Sigmoid colon (tissue), 7 donors: ENCODE results near the gene EBLN2. TPM values are rescaled to one million over a fixed set of nuclear protein-coding genes. Genes with fewer than 3 reads are reported as not detected.

ENCODE experiments used
- DNase-seq: peaks from one replicate; pipeline ENCODE4 v3.0.0-alpha.2; 2019
- H3K27ac ChIP-seq, 4 donors: fragments of 200-600 bp; sonication (generic); one replicate each; pipeline ENCODE4 v1.5.1; 2016 to 2019; ENCODE audit warnings: mild to moderate bottlenecking in 1 of 4
- H3K27me3 ChIP-seq, 3 donors: fragments of 200-600 bp; sonication (generic); one replicate each; pipeline ENCODE4 v1.5.1; 2019; ENCODE audit warnings: mild to moderate bottlenecking in 1 of 3
- H3K36me3 ChIP-seq, 4 donors: fragments of 200-600 bp; sonication (generic); one replicate each; pipeline ENCODE4 v1.5.1; 2016 to 2019
- H3K4me1 ChIP-seq, 4 donors: fragments of 200-600 bp; sonication (generic); one replicate each; pipeline ENCODE4 v1.5.1; 2017 to 2019
- H3K4me3 ChIP-seq, 4 donors: fragments of 200-600 bp; sonication (generic); one replicate each; pipeline ENCODE4 v1.5.1; 2017 to 2019; ENCODE audit warnings: mild to moderate bottlenecking in 2 of 4, moderate library complexity in 1 of 4
- H3K9me3 ChIP-seq, 4 donors: fragments of 200-600 bp in 3 of 4; sonication (generic) in 3 of 4; one replicate each; pipeline versions ENCODE4 v1.5.1 to v1.6.1; 2013 to 2019
- CTCF ChIP-seq, 4 experiments: fragments of 450-650 bp in 3 of 4; fragments of 200-600 bp in 1 of 4; IDR thresholded peaks; one replicate each; pipeline ENCODE4 v1.5.1; 2016 to 2019; ENCODE audit warnings: antibody characterized with exemption in 4 of 4, mild to moderate bottlenecking in 3 of 4, moderate library complexity in 2 of 4
- EP300 ChIP-seq, 4 donors: sonication (generic); formaldehyde crosslinking; IDR thresholded peaks; one replicate each; pipeline ENCODE4 v1.6.1; 2017; ENCODE audit warnings: antibody characterized with exemption in 4 of 4
- POLR2A ChIP-seq, 2 donors: fragments of 450-650 bp; IDR thresholded peaks; one replicate each; pipeline ENCODE4 v1.6.1; 2016; ENCODE audit warnings: antibody characterized with exemption in 2 of 2, mild to moderate bottlenecking in 2 of 2, moderate library complexity in 2 of 2
- POLR2AphosphoS5 ChIP-seq, 4 donors: sonication (generic); formaldehyde crosslinking; IDR thresholded peaks; one replicate each; pipeline ENCODE4 v1.6.1; 2017; ENCODE audit warnings: antibody characterized with exemption in 4 of 4
- WGBS, 2 donors: extraction: QIAGEN DNeasy Blood & Tissue Kit; methylation state at CpG; one replicate each; pipeline ENCODE4 v1.1.7; 2013; 5-methylcytosine and 5-hydroxymethylcytosine counted together
- intact Hi-C: fragments of 100-400 bp; cut with DNase I; formaldehyde crosslinking; loops from one replicate; pipeline ENCODE4 v1.15.1; 2023
- polyA plus RNA-seq, 3 donors: library from polyadenylated mRNA; stranded (reverse); fragments of 200-250 nt; gene quantifications; one replicate each; pipeline ENCODE4 v1.2.3, GENCODE V29; 2013
- total RNA-seq, 4 donors: library from RNA; depleted of rRNA; stranded (reverse); fragments of >200 nt; gene quantifications; one replicate each; pipeline ENCODE4 v1.1.0, GENCODE V29; 2016
- donor health status: healthy with polysubstance abuse.
- donor health status: Bipolar disorder and iron deficiency.
- donor health status: healthy.

The EBLN2 gene
- total and polyA plus RNA-seq, 7 donors: 1.1 to 14.7 (median 4.8) TPM; not detected in 2

- no peaks in the 10 kb centered on the region for H3K27me3 ChIP-seq
- H3K36me3 ChIP-seq: no peaks in the 10 kb centered on the region
- H3K27ac ChIP-seq: no peak overlapping the region
- peaks cover 0 to 63% (median 38%) of the 10 kb centered on the region in 4 donors for H3K4me1 ChIP-seq
- TF ChIP-seq EP300 (IDR thresholded peaks at IDR 0.05) (no peak), POLR2AphosphoS5 (IDR thresholded peaks at IDR 0.05) (no peak), CTCF (IDR thresholded peaks at IDR 0.05) (no peak), POLR2A (IDR thresholded peaks at IDR 0.05) (no peak)
- H3K4me3 ChIP-seq: no peak overlapping the region
- intact Hi-C loops: no loop called here
- 97 to 98% methylated on average over 1 of the region's 1 CpG for WGBS, 2 donors
- no peak for DNase-seq
- no peaks in the 10 kb centered on the region for H3K9me3 ChIP-seq
These were observed 31.3 kb upstream of the EBLN2 start for GRCh38 chr3:73030073-73030597.

GRCh38 chr3:73031573-73032103 is 29.8 kb upstream of the EBLN2 start:
- TF ChIP-seq POLR2AphosphoS5 (IDR thresholded peaks at IDR 0.05) (no peak), POLR2A (IDR thresholded peaks at IDR 0.05) (no peak), EP300 (IDR thresholded peaks at IDR 0.05) (no peak), CTCF (IDR thresholded peaks at IDR 0.05) (no peak)
- peaks cover 0 to 63% (median 38%) of the 10 kb centered on the region in 4 donors for H3K4me1 ChIP-seq
- WGBS, 2 donors: 44 to 58% methylated on average over 2 of the region's 2 CpGs
- H3K4me3 ChIP-seq: no peak overlapping the region
- H3K27ac ChIP-seq: no peak overlapping the region
- H3K27me3 ChIP-seq: no peaks in the 10 kb centered on the region
- intact Hi-C loops: no loop called here
- H3K36me3 ChIP-seq: no peaks in the 10 kb centered on the region
- H3K9me3 ChIP-seq: no peaks in the 10 kb centered on the region
- DNase-seq: no peak

GRCh38 chr3:73036694-73037591 is 24.5 kb upstream of the EBLN2 start:
- 61 to 74% methylated on average over 3 of the region's 3 CpGs for WGBS, 2 donors

GRCh38 chr3:73041537-73041936 is 19.9 kb upstream of the EBLN2 start:
- H3K4me1 ChIP-seq: peaks cover 0 to 80% (median 49%) of the 10 kb centered on the region in 4 donors
- TF ChIP-seq POLR2AphosphoS5 (IDR thresholded peaks at IDR 0.05): no peak
- TF ChIP-seq CTCF (IDR thresholded peaks at IDR 0.05): no peak
- TF ChIP-seq EP300 (IDR thresholded peaks at IDR 0.05): no peak
- no peak for TF ChIP-seq POLR2A (IDR thresholded peaks at IDR 0.05)
- H3K27me3 ChIP-seq: no peaks in the 10 kb centered on the region
- peak overlapping the region in 3 of 4 donors; percentile 20 to 43 (median 29) for H3K27ac ChIP-seq
- H3K9me3 ChIP-seq: no peaks in the 10 kb centered on the region
- no peak for DNase-seq
- H3K36me3 ChIP-seq: no peaks in the 10 kb centered on the region
- intact Hi-C loops: loop anchor here (5.0 kb wide), 1 partner anchor 44 kb away; the partner anchor contains the start of gene PPP4R2
- WGBS, 2 donors: 58 to 65% methylated on average over 3 of the region's 3 CpGs
- H3K4me3 ChIP-seq: no peak overlapping the region

More at GRCh38 chr3:73036694-73037591, 24.5 kb upstream of the EBLN2 start:
- Histone ChIP-seq H3K9me3 (no peaks in the 10 kb centered on the region), H3K27ac (no peak overlapping the region), H3K36me3 (no peaks in the 10 kb centered on the region), H3K4me1 (peaks cover 0 to 81% (median 48%) of the 10 kb centered on the region in 4 donors), H3K4me3 (no peak overlapping the region), H3K27me3 (no peaks in the 10 kb centered on the region)
- intact Hi-C loops: no loop called here
- no peak for DNase-seq
- TF ChIP-seq POLR2A (IDR thresholded peaks at IDR 0.05): no peak
- TF ChIP-seq POLR2AphosphoS5 (IDR thresholded peaks at IDR 0.05): no peak
- no peak for TF ChIP-seq EP300 (IDR thresholded peaks at IDR 0.05)
- TF ChIP-seq CTCF (IDR thresholded peaks at IDR 0.05): no peak
